AG09309 (cell line): ENCODE results near the gene GDPD3.
A peak's percentile ranks its signal among the peaks of the same experiment; 100 is the strongest.

Experiments used
- DNase-seq: peaks from one replicate; pipeline ENCODE4 v3.0.0-alpha.2; 2010; ENCODE audit warnings: low read depth
- H3K4me3 ChIP-seq: 2 replicates; pipeline ENCODE4 v1.5.1; 2011; ENCODE audit warnings: mild to moderate bottlenecking, low read depth, low read length, moderate library complexity; ENCODE audit not compliant: control insufficient read depth
- CTCF ChIP-seq: IDR thresholded peaks from 2 replicates; pipeline ENCODE4 v1.5.1; 2011; ENCODE audit warnings: mild to moderate bottlenecking, low read depth, low read length, inconsistent platforms; ENCODE audit not compliant: insufficient read depth, control insufficient read depth; ENCODE audit errors: missing control alignments

The GDPD3 gene

GRCh38 chr16:30094541-30095165, 18.7 kb downstream of the GDPD3 start:
- peak overlapping the region; percentile 74 for H3K4me3 ChIP-seq
- DNase-seq, result no peak
- TF ChIP-seq CTCF, result no peak

- no peak for DNase-seq
- H3K4me3 ChIP-seq, result peak overlapping the region; percentile 44
- TF ChIP-seq CTCF, result peak; percentile 73
Observed at GRCh38 chr16:30092373-30093010, 20.8 kb downstream of the GDPD3 start.

- DNase-seq, result peak; percentile 46
- TF ChIP-seq CTCF, result peak; percentile 65
- H3K4me3 ChIP-seq, result peak within 1 kb of the TSS; percentile 48
Observed at GRCh38 chr16:30091474-30092372, 21.6 kb downstream of the GDPD3 start, which contains the start of gene TBX6. TBX6 (minus strand) TSS chr16:30091924; CDS start chr16:30091193, 731 bp downstream.

- H3K4me3 ChIP-seq, result no peak overlapping the region
- no peak for DNase-seq
- no peak for TF ChIP-seq CTCF
Observed at GRCh38 chr16:30090610-30091331, 22.6 kb downstream of the GDPD3 start.

- DNase-seq, result no peak
- no peak for TF ChIP-seq CTCF
- no peak overlapping the region for H3K4me3 ChIP-seq
Observed at GRCh38 chr16:30088832-30089624, 24.3 kb downstream of the GDPD3 start.
